HG03280 (cell line): ENCODE data around the gene TNFSF9.
"Not testable (repeated sequence)": the region's sequence is repeated elsewhere in the genome, so short reads cannot be mapped to it uniquely, and the experiment has no call there.

Source experiments
- ATAC-seq: cut with Tn5 transposase; IDR thresholded peaks from one replicate; pipeline ENCODE4 v1.9.1; 2021; ENCODE audit warnings: mild to moderate bottlenecking, moderate library complexity; ENCODE audit not compliant: unreplicated experiment

Gene TNFSF9

GRCh38 chr19:6508028-6508771, 22.6 kb upstream of the TNFSF9 start:
- ATAC-seq = not testable (repeated sequence)

DNA sequence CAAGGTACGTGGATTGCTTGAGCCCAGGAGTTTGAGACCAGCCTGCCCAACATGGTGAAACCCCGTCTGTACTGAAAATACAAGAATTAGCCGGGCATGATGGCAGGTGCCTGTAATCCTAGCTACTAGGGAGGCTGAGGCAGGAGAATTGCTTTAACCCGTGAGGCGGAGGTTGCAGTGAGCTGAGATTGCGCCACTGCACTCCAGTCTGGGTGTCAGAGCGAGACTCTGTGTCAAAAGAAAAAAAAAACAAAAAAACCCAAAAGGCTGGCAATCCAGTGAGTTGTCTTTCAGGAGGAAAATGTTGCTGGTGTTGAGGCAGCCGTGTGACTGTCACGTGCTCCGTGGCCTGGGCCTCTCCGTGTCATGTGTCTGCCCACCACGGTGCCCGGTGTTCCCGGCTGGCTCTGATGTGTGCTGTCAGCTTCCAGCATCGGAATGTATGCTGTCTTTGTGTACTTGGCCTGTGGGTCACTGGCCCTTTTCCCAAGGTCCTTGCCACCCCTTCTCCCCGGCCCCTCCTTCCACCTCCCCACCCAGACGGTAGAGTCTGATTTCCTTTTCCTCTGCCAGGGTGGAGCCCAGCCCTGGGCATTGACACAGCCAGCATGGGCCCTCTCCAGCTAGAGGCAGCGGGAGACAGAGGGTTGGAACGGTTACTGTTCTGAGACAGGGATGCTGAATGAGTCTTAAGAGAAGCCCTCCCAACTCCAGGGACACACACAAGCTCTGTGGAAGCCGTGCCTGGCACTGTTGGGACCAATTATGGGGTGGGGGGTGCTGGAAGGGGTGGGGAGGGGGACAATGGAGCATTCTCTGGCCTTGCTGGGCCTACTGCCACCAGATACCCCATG, 21.5 kb upstream of the TNFSF9 start:
- no peak for ATAC-seq

DNA sequence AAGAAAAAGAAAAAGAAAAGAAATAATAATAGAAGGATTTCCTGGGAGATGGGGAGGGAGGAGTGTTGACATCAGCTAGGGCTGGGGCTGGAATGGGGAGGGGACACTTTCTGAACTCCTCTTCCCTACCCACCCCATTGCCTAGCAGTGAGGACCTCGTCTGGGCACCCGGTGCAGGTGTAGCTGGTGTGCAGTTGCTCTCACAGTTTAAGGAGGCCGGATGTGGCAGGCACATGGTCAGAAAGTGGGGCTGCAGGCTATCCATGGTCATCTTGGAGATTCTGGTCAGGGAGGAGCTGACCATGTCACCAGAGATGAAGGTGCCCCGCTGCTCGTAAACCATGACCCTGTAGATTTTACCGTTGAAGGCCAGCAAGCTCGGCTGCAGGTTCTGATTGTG, 20.2 kb upstream of the TNFSF9 start:
- no peak for ATAC-seq

GRCh38 chr19:6514089-6514488, 16.7 kb upstream of the TNFSF9 start:
- no peak for ATAC-seq

- ATAC-seq = no peak
Measured at GRCh38 chr19:6514926-6515544, 15.8 kb upstream of the TNFSF9 start.

- peak; percentile 38 for ATAC-seq
Measured at GRCh38 chr19:6516018-6516658, 14.7 kb upstream of the TNFSF9 start.

DNA sequence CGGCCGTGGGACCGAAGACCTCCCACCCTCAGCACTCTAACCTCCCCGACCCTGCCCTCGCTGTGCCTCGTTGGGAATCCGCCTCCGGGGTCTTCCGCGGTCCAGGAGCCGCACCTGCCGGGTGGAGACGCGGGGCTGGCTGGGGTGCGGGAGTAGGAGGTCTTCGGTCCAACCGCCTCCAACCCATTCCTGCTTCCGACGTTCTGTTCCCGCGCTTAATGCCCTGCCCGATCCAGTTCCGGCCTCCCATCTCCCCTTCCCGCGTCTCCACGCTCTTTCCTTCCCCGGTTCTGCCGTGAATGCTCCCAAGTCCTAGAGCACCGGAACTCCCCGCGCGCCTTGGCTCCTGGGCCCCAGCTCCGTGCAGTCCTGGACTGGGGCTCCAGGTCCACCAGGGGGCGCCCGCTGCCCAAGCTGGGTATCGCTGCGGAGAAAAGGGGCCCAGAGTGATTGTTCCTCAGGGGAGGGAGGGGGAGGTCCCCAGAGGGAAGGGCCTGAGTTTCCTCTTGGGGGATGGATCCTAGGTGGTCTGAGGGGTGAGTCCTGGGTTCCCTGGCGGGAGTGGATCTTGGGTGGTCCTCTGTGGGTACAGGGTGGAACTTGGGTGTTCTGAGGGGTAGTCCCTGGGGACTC, 14.1 kb upstream of the TNFSF9 start:
- peak; percentile 55 for ATAC-seq

- ATAC-seq = peak; percentile 32
Measured at GRCh38 chr19:6518145-6518911, 12.5 kb upstream of the TNFSF9 start.

DNA sequence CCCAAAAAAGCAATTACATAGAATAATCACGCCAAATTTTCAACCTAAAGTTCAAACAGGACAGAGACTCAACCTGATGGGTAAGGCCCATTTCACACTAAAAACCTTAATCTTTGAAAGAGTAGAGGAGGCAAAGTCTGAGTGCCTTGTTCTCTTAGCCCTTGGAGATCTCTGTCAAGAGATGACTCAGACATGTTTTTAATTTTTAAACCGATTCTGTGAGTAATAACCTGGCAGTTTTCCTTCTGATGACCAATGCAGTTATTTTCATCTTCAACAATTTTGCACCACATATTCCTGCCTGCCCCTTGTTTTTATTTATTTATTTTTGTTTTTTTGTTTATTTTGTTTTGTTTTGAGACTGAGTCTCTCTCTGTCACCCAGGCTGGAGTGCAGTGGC, 11.5 kb upstream of the TNFSF9 start:
- no peak for ATAC-seq

- ATAC-seq = peak; percentile 35
Measured at GRCh38 chr19:6521718-6522646, 8.8 kb upstream of the TNFSF9 start.

GRCh38 chr19:6522712-6523111, 8.1 kb upstream of the TNFSF9 start:
- ATAC-seq = no peak

GRCh38 chr19:6524311-6524710, 6.5 kb upstream of the TNFSF9 start:
- no peak for ATAC-seq

DNA sequence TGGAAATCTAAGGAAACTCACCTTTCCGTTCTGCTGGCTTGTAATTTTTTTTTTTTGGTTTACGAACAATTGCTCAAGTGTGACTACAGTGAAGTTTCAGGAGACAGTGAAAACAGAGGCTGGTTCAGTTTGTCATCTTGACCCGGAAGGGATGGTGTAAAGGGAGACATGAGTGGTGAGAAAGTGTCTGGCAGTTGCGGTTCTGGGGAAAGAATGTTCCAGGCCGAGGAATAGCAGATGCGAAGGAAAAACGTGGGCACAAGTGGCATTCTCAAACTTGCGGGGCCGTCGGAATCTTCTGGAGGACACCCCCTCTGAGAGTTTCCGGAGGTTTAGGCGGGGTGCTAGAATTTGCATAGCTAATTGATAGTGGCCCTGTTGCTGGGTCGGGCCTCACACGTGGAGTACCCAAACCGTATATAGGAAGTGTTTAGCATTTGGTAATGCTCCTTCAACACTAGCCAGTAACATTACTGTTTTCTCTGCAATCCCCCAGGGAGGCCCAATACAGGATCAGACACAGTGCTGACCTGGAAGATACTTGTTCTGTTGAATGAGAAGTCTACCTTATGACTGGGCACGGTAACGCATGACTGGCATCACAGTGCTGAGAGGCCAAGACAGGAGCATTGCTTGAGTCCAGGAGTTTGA, 2.8 kb upstream of the TNFSF9 start:
- ATAC-seq = peak; percentile 39

DNA sequence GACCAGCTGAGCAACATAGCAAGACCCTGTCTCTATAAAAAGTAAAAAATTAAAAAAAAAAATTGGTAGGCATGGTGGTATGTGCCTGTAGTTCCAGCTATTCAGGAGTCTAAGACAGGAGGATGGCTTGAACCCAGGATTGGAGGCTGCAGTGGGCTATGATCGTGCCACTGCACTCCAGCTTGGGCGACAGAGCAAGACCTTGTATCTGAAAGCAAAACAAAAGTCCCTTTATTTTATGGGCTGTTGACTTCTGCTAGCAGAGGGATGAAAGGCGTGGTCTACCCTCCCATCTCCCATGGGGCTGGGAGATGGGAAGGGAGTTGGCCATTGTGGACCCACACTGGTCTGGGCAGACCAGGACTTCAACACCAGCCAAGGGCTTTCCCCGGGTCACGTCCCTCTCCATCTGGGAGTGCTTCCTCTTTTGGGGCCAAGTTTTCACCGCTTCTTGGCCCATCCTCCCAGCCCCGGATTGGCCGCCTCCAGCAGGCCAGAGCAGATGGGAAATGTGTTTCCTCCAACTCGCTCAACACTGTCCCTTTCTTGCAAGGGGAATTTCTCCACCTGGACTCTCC, 2.2 kb upstream of the TNFSF9 start:
- no peak for ATAC-seq

- ATAC-seq = no peak
Measured at GRCh38 chr19:6529351-6529750, 1.5 kb upstream of the TNFSF9 start.

GRCh38 chr19:6529937-6530385, 865 bp upstream of the TNFSF9 start:
- no peak for ATAC-seq

DNA sequence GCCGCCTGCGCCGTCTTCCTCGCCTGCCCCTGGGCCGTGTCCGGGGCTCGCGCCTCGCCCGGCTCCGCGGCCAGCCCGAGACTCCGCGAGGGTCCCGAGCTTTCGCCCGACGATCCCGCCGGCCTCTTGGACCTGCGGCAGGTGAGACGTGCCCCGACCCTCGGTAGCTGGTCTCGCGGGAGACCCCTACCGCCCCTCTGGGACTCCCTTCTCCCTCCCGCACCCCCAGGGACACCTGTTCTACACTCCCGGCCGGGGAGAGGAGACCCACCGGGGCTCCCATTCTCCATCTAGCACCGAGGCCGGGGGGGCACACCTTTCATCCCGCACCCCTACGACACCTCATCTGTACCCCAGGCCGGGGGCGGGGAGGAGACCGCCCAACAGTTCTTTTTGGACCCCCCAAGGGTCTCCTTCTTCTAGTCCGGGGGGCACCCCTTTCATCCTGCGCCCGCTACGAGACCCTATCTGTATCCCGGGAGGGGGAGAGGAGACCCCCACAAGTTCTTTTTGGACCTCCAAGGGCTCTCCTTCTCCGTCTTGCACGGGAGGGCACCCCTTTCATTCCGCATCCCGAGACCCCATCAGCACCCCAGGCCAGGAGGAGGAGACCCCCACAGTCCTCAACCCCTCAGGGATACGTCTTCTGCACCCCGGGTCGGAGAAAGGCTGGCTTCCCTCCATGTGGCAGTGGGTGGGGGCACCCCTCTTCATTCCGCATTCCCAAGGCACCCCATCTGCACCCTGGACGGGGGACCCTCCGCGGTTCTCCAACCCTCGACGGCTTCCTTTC, 533 bp downstream of the TNFSF9 start:
- ATAC-seq = no peak
